ENCODE measurements around the gene KLK12. TPM values are rescaled to one million over a fixed set of nuclear protein-coding genes. Genes with fewer than 3 reads are reported as not detected.

KLK12 gene
- total and polyA plus RNA-seq, 2 donors (not counting 3 experiments of a cell fraction or from before 2014, with no cell fraction given), result not detected

- intact Hi-C loops (cut with micrococcal nuclease), result no loop called here
- POLR2A ChIA-PET, result no interaction called here
- BruUV-seq (replicated peaks), result no TSS peak
These were observed 26.2 kb upstream of the KLK12 start for GRCh38 chr19:51060973-51061372.

GRCh38 chr19:51060336-51060735 is 25.5 kb upstream of the KLK12 start:
- no peak overlapping the region for H3K27ac ChIP-seq (ENCODE audit: insufficient read depth, low read depth, low read length)
- no peak for FAIRE-seq
- H3K4me1 ChIP-seq (ENCODE audit: control insufficient read depth, extremely low read depth, insufficient read depth, low read length), result no peaks in the 10 kb centered on the region
- intact Hi-C loops (cut with micrococcal nuclease) (no loop called here), dilution Hi-C loops (cut with MboI; ENCODE audit: extremely low pct_ligation_motif_present, low sequenced_read_pairs) (no loop called here)
- BruUV-seq (replicated peaks), result no TSS peak
- H3K79me2 ChIP-seq (ENCODE audit: control insufficient read depth, insufficient read depth, low read length), result no peaks in the 10 kb centered on the region
- no peaks in the 10 kb centered on the region for H3K9me3 ChIP-seq (replicated peaks; ENCODE audit: control insufficient read depth, insufficient read depth, low read length)
- TF ChIP-seq EZH2 (IDR thresholded peaks at IDR 0.05; ENCODE audit: borderline replicate concordance, low read depth, low read length, severe bottlenecking), result no peak
- TF ChIP-seq POLR2A (IDR thresholded peaks at IDR 0.05; ENCODE audit: low read depth, low read length), result no peak
- TF ChIP-seq MAX (IDR thresholded peaks at IDR 0.05; ENCODE audit: insufficient read depth, insufficient read length), result no peak
- TF ChIP-seq GATA2 (IDR thresholded peaks at IDR 0.05; ENCODE audit: insufficient read depth, insufficient read length, low read depth, low read length), result no peak
- TF ChIP-seq POLR2AphosphoS5 (IDR thresholded peaks at IDR 0.05; ENCODE audit: insufficient read depth, low read depth, low read length), result no peak
- TF ChIP-seq FOS (IDR thresholded peaks at IDR 0.05; ENCODE audit: borderline replicate concordance, insufficient read depth, low read length), result no peak
- TF ChIP-seq MYC (IDR thresholded peaks at IDR 0.05; ENCODE audit: low read depth, low read length), result no peak
- TF ChIP-seq JUN (IDR thresholded peaks at IDR 0.05; ENCODE audit: borderline replicate concordance, insufficient read depth, insufficient read length, low read depth), result no peak
- ChIA-PET POLR2A (no interaction called here), CTCF (no interaction called here)
- H3K36me3 ChIP-seq (ENCODE audit: control insufficient read depth in 2 of 2, extremely low read depth in 1 of 2, insufficient read depth in 2 of 2, low read length in 2 of 2), result no peaks in the 10 kb centered on the region
- H3K27me3 ChIP-seq (ENCODE audit: control insufficient read depth in 2 of 2, insufficient read depth in 2 of 2, low read length in 2 of 2), result no peaks in the 10 kb centered on the region
- no peaks in the 10 kb centered on the region for H3K9me1 ChIP-seq (replicated peaks; ENCODE audit: control insufficient read depth, extremely low read depth, insufficient read depth, low read length)
- H2AFZ ChIP-seq (ENCODE audit: low read depth, low read length), result no peak overlapping the region
- H4K20me1 ChIP-seq (replicated peaks; ENCODE audit: control insufficient read depth, extremely low read depth, insufficient read depth, low read length), result no peaks in the 10 kb centered on the region
- H3K4me2 ChIP-seq (ENCODE audit: insufficient read depth, low read length), result no peak overlapping the region
- no peak overlapping the region for H3K9ac ChIP-seq (replicated peaks; ENCODE audit: extremely low read depth, insufficient read depth, low read length)
- no peak for DNase-seq (ENCODE audit: low read depth, low spot score)
- no peak overlapping the region for H3K4me3 ChIP-seq (replicated peaks in 1 of 3; ENCODE audit: insufficient read depth in 1 of 3, low read depth in 1 of 3, low read length in 3 of 3)

More at GRCh38 chr19:51060973-51061372, 26.2 kb upstream of the KLK12 start:
- FAIRE-seq (no peak), DNase-seq (ENCODE audit: low read depth, low spot score) (no peak)
- Histone ChIP-seq H3K4me3 (replicated peaks in 1 of 3; ENCODE audit: insufficient read depth in 1 of 3, low read depth in 1 of 3, low read length in 3 of 3) (no peak overlapping the region), H3K27ac (ENCODE audit: insufficient read depth, low read depth, low read length) (no peak overlapping the region), H4K20me1 (replicated peaks; ENCODE audit: control insufficient read depth, extremely low read depth, insufficient read depth, low read length) (no peaks in the 10 kb centered on the region), H3K36me3 (ENCODE audit: control insufficient read depth in 2 of 2, extremely low read depth in 1 of 2, insufficient read depth in 2 of 2, low read length in 2 of 2) (no peaks in the 10 kb centered on the region), H3K79me2 (ENCODE audit: control insufficient read depth, insufficient read depth, low read length) (no peaks in the 10 kb centered on the region), H3K9ac (replicated peaks; ENCODE audit: extremely low read depth, insufficient read depth, low read length) (no peak overlapping the region), H3K4me1 (ENCODE audit: control insufficient read depth, extremely low read depth, insufficient read depth, low read length) (no peaks in the 10 kb centered on the region), H2AFZ (ENCODE audit: low read depth, low read length) (no peak overlapping the region), H3K9me1 (replicated peaks; ENCODE audit: control insufficient read depth, extremely low read depth, insufficient read depth, low read length) (no peaks in the 10 kb centered on the region), H3K9me3 (replicated peaks; ENCODE audit: control insufficient read depth, insufficient read depth, low read length) (no peaks in the 10 kb centered on the region), H3K27me3 (ENCODE audit: control insufficient read depth in 2 of 2, insufficient read depth in 2 of 2, low read length in 2 of 2) (no peaks in the 10 kb centered on the region), H3K4me2 (ENCODE audit: insufficient read depth, low read length) (no peak overlapping the region)
- dilution Hi-C loops (cut with MboI; ENCODE audit: extremely low pct_ligation_motif_present, low sequenced_read_pairs), result no loop called here
- TF ChIP-seq CTCF (IDR thresholded peaks at IDR 0.05; ENCODE audit: extremely low read depth in 1 of 2, insufficient read depth in 1 of 2, low read depth in 1 of 2, low read length in 2 of 2), result no peak
- CTCF ChIA-PET, result interaction anchor here (0.5 kb wide), 1 partner anchor 386 kb away, joined by 3 read pairs; no protein-coding TSS in a partner anchor

All from endothelial cell of umbilical vein (primary cell).